ENCODE data around the gene B3GNT3. TPM values are rescaled to one million over a fixed set of nuclear protein-coding genes. Genes with fewer than 3 reads are reported as not detected.
A peak's percentile ranks its signal among the peaks of the same experiment; 100 is the strongest.

B3GNT3 gene
- total and polyA plus RNA-seq, 9 of the 15 experiments (the other 6 are each of a cell fraction or from before 2014, with no cell fraction given) = 0.06 to 0.11 (median 0.07) TPM; not detected in 6

DNA sequence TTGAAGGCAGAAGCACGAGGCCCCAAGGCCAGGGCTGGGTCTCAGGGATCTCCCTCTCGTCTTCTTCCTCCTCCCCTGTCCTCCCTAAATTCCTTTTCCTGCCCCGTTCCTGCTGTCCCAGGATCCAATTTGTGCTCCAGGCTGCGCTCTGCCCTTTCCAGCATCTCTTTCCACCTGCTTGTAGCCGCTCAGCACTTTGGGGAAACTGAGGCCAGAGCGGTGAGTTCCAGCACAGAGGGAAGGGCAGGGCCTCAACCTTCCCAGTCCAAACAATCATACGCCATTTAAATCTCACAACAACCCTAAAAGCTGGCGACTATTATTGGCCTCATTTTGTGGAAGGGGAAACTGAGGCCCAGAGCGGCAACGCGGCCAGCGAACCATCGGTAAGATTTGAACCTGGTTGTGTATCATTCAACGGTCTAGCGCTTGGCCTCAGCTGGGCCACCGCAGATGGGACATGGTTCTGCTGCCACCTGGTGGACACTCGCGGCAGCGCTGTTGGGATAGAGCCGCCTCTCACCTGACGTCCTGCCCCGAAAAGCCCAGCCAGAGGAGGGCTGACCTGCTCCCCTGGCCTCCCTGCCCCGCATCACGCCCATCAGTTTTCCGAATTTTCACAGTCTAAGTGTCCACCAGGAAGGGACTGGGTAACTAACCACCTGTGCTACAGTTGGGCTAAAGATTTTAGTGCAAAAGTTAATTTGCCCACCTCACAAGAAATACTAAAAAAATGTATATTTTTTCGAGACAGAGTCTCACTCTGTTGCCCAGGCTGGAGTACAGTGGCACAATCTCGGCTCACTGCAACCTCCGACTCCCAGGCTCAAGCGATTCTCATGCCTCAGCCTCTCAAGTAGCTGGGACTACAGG, 60.6 kb downstream of the B3GNT3 start (continued):
- TF ChIP-seq BHLHE40 (IDR thresholded peaks at IDR 0.05; ENCODE audit: low read length) (0 out of 2 replicates have a peak, but pooled peaks have one; percentile 37), ZNF699 (CRISPR knock-in tag; IDR thresholded peaks at IDR 0.05; ENCODE audit: insufficient replicate concordance) (no peak), FOXM1 (IDR thresholded peaks at IDR 0.05; ENCODE audit: low read depth) (0 out of 2 replicates have a peak, but pooled peaks have one; percentile 49), FOXM1 (CRISPR knock-in tag; IDR thresholded peaks at IDR 0.05; ENCODE audit: low read depth) (no peak), ZNF324 (CRISPR knock-in tag; IDR thresholded peaks at IDR 0.05) (no peak), CCAR2 (IDR thresholded peaks at IDR 0.05; ENCODE audit: low read depth, low read length) (no peak)
- TF ChIP-seq, protein P1, sequence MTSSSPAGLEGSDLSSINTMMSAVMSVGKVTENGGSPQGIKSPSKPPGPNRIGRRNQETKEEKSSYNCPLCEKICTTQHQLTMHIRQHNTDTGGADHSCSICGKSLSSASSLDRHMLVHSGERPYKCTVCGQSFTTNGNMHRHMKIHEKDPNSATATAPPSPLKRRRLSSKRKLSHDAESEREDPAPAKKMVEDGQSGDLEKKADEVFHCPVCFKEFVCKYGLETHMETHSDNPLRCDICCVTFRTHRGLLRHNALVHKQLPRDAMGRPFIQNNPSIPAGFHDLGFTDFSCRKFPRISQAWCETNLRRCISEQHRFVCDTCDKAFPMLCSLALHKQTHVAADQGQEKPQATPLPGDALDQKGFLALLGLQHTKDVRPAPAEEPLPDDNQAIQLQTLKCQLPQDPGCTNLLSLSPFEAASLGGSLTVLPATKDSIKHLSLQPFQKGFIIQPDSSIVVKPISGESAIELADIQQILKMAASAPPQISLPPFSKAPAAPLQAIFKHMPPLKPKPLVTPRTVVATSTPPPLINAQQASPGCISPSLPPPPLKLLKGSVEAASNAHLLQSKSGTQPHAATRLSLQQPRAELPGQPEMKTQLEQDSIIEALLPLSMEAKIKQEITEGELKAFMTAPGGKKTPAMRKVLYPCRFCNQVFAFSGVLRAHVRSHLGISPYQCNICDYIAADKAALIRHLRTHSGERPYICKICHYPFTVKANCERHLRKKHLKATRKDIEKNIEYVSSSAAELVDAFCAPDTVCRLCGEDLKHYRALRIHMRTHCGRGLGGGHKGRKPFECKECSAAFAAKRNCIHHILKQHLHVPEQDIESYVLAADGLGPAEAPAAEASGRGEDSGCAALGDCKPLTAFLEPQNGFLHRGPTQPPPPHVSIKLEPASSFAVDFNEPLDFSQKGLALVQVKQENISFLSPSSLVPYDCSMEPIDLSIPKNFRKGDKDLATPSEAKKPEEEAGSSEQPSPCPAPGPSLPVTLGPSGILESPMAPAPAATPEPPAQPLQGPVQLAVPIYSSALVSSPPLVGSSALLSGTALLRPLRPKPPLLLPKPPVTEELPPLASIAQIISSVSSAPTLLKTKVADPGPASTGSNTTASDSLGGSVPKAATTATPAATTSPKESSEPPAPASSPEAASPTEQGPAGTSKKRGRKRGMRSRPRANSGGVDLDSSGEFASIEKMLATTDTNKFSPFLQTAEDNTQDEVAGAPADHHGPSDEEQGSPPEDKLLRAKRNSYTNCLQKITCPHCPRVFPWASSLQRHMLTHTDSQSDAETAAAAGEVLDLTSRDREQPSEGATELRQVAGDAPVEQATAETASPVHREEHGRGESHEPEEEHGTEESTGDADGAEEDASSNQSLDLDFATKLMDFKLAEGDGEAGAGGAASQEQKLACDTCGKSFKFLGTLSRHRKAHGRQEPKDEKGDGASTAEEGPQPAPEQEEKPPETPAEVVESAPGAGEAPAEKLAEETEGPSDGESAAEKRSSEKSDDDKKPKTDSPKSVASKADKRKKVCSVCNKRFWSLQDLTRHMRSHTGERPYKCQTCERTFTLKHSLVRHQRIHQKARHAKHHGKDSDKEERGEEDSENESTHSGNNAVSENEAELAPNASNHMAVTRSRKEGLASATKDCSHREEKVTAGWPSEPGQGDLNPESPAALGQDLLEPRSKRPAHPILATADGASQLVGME (CRISPR knock-in tag; IDR thresholded peaks at IDR 0.05) = no peak
- TF ChIP-seq, protein P2, sequence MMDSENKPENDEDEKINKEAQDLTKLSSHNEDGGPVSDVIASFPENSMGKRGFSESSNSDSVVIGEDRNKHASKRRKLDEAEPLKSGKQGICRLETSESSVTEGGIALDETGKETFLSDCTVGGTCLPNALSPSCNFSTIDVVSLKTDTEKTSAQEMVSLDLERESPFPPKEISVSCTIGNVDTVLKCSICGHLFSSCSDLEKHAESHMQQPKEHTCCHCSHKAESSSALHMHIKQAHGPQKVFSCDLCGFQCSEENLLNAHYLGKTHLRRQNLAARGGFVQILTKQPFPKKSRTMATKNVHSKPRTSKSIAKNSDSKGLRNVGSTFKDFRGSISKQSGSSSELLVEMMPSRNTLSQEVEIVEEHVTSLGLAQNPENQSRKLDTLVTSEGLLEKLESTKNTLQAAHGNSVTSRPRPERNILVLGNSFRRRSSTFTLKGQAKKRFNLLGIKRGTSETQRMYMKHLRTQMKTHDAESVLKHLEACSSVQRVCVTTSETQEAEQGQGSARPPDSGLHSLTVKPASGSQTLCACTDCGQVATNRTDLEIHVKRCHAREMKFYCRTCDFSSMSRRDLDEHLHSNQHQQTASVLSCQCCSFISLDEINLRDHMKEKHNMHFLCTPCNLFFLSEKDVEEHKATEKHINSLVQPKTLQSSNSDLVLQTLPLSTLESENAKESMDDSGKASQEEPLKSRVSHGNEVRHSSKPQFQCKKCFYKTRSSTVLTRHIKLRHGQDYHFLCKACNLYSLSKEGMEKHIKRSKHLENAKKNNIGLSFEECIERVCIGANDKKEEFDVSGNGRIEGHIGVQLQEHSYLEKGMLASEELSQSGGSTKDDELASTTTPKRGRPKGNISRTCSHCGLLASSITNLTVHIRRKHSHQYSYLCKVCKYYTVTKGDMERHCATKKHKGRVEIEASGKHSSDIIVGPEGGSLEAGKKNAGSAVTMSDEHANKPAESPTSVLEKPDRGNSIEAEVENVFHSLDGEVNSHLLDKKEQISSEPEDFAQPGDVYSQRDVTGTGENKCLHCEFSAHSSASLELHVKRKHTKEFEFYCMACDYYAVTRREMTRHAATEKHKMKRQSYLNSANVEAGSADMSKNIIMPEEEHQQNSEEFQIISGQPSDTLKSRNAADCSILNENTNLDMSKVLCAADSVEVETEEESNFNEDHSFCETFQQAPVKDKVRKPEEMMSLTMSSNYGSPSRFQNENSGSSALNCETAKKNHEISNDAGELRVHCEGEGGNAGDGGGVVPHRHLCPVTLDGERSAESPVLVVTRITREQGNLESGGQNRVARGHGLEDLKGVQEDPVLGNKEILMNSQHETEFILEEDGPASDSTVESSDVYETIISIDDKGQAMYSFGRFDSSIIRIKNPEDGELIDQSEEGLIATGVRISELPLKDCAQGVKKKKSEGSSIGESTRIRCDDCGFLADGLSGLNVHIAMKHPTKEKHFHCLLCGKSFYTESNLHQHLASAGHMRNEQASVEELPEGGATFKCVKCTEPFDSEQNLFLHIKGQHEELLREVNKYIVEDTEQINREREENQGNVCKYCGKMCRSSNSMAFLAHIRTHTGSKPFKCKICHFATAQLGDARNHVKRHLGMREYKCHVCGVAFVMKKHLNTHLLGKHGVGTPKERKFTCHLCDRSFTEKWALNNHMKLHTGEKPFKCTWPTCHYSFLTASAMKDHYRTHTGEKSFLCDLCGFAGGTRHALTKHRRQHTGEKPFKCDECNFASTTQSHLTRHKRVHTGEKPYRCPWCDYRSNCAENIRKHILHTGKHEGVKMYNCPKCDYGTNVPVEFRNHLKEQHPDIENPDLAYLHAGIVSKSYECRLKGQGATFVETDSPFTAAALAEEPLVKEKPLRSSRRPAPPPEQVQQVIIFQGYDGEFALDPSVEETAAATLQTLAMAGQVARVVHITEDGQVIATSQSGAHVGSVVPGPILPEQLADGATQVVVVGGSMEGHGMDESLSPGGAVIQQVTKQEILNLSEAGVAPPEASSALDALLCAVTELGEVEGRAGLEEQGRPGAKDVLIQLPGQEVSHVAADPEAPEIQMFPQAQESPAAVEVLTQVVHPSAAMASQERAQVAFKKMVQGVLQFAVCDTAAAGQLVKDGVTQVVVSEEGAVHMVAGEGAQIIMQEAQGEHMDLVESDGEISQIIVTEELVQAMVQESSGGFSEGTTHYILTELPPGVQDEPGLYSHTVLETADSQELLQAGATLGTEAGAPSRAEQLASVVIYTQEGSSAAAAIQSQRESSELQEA (IDR thresholded peaks at IDR 0.05; ENCODE audit: low read depth) = no peak
- TF ChIP-seq, protein P3, sequence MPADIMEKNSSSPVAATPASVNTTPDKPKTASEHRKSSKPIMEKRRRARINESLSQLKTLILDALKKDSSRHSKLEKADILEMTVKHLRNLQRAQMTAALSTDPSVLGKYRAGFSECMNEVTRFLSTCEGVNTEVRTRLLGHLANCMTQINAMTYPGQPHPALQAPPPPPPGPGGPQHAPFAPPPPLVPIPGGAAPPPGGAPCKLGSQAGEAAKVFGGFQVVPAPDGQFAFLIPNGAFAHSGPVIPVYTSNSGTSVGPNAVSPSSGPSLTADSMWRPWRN (IDR thresholded peaks at IDR 0.05; ENCODE audit: low read depth) = no peak
- TF ChIP-seq, protein P4, sequence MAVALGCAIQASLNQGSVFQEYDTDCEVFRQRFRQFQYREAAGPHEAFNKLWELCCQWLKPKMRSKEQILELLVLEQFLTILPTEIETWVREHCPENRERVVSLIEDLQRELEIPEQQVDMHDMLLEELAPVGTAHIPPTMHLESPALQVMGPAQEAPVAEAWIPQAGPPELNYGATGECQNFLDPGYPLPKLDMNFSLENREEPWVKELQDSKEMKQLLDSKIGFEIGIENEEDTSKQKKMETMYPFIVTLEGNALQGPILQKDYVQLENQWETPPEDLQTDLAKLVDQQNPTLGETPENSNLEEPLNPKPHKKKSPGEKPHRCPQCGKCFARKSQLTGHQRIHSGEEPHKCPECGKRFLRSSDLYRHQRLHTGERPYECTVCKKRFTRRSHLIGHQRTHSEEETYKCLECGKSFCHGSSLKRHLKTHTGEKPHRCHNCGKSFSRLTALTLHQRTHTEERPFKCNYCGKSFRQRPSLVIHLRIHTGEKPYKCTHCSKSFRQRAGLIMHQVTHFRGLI (CRISPR knock-in tag; IDR thresholded peaks at IDR 0.05) = no peak

Measured in K562 (cell line).